Adrenal gland (tissue), 5 donors: ENCODE results near the gene RPL27A.

Experiments used
- CTCF ChIP-seq, 6 experiments: fragments of 450-650 bp in 4 of 6; fragments of 200-600 bp in 2 of 6; sonication (generic) in 1 of 6; IDR thresholded peaks; 1 replicate in 5 of 6; 2 replicates in 1 of 6; pipeline versions ENCODE4 v1.5.1 to v1.8.0; 2016 to 2021; ENCODE audit warnings: antibody characterized with exemption in 6 of 6, mild to moderate bottlenecking in 2 of 6, moderate library complexity in 1 of 6
- POLR2A ChIP-seq, 2 donors: fragments of 450-650 bp; IDR thresholded peaks; one replicate each; pipeline ENCODE4 v1.6.1; 2017; ENCODE audit warnings: antibody characterized with exemption in 2 of 2, mild to moderate bottlenecking in 2 of 2, moderate library complexity in 1 of 2
- donor health status: DM: no; HTN: no; CAD: no.

- TF ChIP-seq CTCF (IDR thresholded peaks at IDR 0.05): no peak
- TF ChIP-seq POLR2A (IDR thresholded peaks at IDR 0.05): no peak
Measured at GRCh38 chr11:8698379-8698851, 15.8 kb downstream of the RPL27A start.
